Fibroblast of lung (primary cell): ENCODE data around the gene ACSS3.

ENCODE experiments used
- CTCF ChIP-seq, 2 donors: IDR thresholded peaks in 1 of 2; conservative IDR thresholded peaks in 1 of 2; 1 replicate in 1 of 2; 2 replicates in 1 of 2; pipeline ENCODE4 v1.5.1; 2011 to 2012; ENCODE audit warnings: low read length in 2 of 2, control low read depth in 1 of 2, inconsistent platforms in 1 of 2, low read depth in 1 of 2, mild to moderate bottlenecking in 1 of 2
- EZH2 ChIP-seq: IDR thresholded peaks from 2 replicates; pipeline ENCODE4 v1.5.1; 2012; ENCODE audit warnings: low read length, control low read depth, mild to moderate bottlenecking; ENCODE audit errors: missing control alignments

GRCh38 chr12:81078469-81079196, 754 bp downstream of the ACSS3 start:
- no peak for TF ChIP-seq CTCF (conservative IDR thresholded peaks at IDR 0.05 in 1 of 2, IDR thresholded peaks at IDR 0.05 in 1 of 2; ENCODE audit: low read depth in 1 of 2, low read length in 2 of 2)
- TF ChIP-seq EZH2: no peak
